ENCODE measurements around the gene ZNF467.

ZNF467 gene

GRCh38 chr7:149783386-149784250, 10.2 kb upstream of the ZNF467 start:
- DNase-seq: no peak

GRCh38 chr7:149782682-149783345, 9.4 kb upstream of the ZNF467 start:
- DNase-seq: no peak

GRCh38 chr7:149781921-149782320, 8.5 kb upstream of the ZNF467 start:
- DNase-seq: no peak

- no peak for DNase-seq
Measured at GRCh38 chr7:149780636-149781419, 7.4 kb upstream of the ZNF467 start.

GRCh38 chr7:149780056-149780455, 6.7 kb upstream of the ZNF467 start:
- no peak for DNase-seq

GRCh38 chr7:149779502-149779805, 6.1 kb upstream of the ZNF467 start:
- no peak for DNase-seq

GRCh38 chr7:149778696-149779501, 5.5 kb upstream of the ZNF467 start:
- DNase-seq: no peak

- DNase-seq: no peak
Measured at GRCh38 chr7:149778327-149778637, 4.9 kb upstream of the ZNF467 start.

- no peak for DNase-seq
Measured at GRCh38 chr7:149777551-149778326, 4.4 kb upstream of the ZNF467 start.

GRCh38 chr7:149776848-149777407, 3.5 kb upstream of the ZNF467 start:
- no peak for DNase-seq

GRCh38 chr7:149776289-149776688, 2.9 kb upstream of the ZNF467 start:
- no peak for DNase-seq

- DNase-seq: no peak
Measured at GRCh38 chr7:149775176-149775556, 1.8 kb upstream of the ZNF467 start.

- no peak for DNase-seq
Measured at GRCh38 chr7:149774237-149775175, 1.1 kb upstream of the ZNF467 start.

- peak; percentile 60 for DNase-seq
Measured at GRCh38 chr7:149772956-149773434, 393 bp downstream of the ZNF467 start.

- peak; percentile 46 for DNase-seq
Measured at GRCh38 chr7:149772241-149772955, 990 bp downstream of the ZNF467 start.

- DNase-seq: peak; percentile 90
Measured at GRCh38 chr7:149771720-149772240, 1.6 kb downstream of the ZNF467 start.

GRCh38 chr7:149770728-149771636, 2.4 kb downstream of the ZNF467 start:
- no peak for DNase-seq

GRCh38 chr7:149769915-149770314, 3.5 kb downstream of the ZNF467 start:
- DNase-seq: no peak
